ENCODE results near the gene YTHDF1.
A peak's percentile ranks its signal among the peaks of the same experiment; 100 is the strongest.
"Not testable (repeated sequence)": the region's sequence is repeated elsewhere in the genome, so short reads cannot be mapped to it uniquely, and the experiment has no call there.

The YTHDF1 gene
- long read RNA-seq, donor 1, partial matches to known transcripts, result 13 of 16 reads
- long read RNA-seq, donor 1, other reads (novel, unspliced or antisense), result 0 of 16 reads
- long read RNA-seq, donor 2, partial matches to known transcripts, result 14 of 18 reads
- long read RNA-seq, donor 2, other reads (novel, unspliced or antisense), result 0 of 18 reads
- long read RNA-seq, donor 3, partial matches to known transcripts, result 6 of 10 reads
- long read RNA-seq, donor 3, other reads (novel, unspliced or antisense), result 0 of 10 reads
- long read RNA-seq, donor 4, transcript YTHDF1-202 (5 exons, 3,301 nt), result major isoform, 6 of 25 reads
- long read RNA-seq, donor 4, partial matches to known transcripts, result 19 of 25 reads
- long read RNA-seq, donor 4, other reads (novel, unspliced or antisense), result 0 of 25 reads
- long read RNA-seq, donor 5, partial matches to known transcripts, result 0 of 3 reads
- long read RNA-seq, donor 5, other reads (novel, unspliced or antisense), result 0 of 3 reads
- long read RNA-seq, donor 6, transcript YTHDF1-202 (5 exons, 3,301 nt), result major isoform, 9 of 31 reads
- long read RNA-seq, donor 6, partial matches to known transcripts, result 21 of 31 reads
- long read RNA-seq, donor 6, other reads (novel, unspliced or antisense), result 0 of 31 reads
- long read RNA-seq, donor 7, transcript YTHDF1-202 (5 exons, 3,301 nt), result major isoform, 12 of 74 reads
- long read RNA-seq, donor 7, partial matches to known transcripts, result 62 of 74 reads
- long read RNA-seq, donor 7, other reads (novel, unspliced or antisense), result 0 of 74 reads
- long read RNA-seq, donor 8, transcript YTHDF1-202 (5 exons, 3,301 nt), result major isoform, 5 of 18 reads
- long read RNA-seq, donor 8, partial matches to known transcripts, result 13 of 18 reads
- long read RNA-seq, donor 8, other reads (novel, unspliced or antisense), result 0 of 18 reads

GRCh38 chr20:63216041-63216848 is at the start of gene YTHDF1:
YTHDF1 (minus strand) TSS chr20:63216131; CDS start chr20:63215892, 239 bp downstream.
- DNase-seq, result peak; percentile 88

- peak; percentile 67 for DNase-seq
Observed at GRCh38 chr20:63264519-63264918, 48.6 kb upstream of the YTHDF1 start.

DNA sequence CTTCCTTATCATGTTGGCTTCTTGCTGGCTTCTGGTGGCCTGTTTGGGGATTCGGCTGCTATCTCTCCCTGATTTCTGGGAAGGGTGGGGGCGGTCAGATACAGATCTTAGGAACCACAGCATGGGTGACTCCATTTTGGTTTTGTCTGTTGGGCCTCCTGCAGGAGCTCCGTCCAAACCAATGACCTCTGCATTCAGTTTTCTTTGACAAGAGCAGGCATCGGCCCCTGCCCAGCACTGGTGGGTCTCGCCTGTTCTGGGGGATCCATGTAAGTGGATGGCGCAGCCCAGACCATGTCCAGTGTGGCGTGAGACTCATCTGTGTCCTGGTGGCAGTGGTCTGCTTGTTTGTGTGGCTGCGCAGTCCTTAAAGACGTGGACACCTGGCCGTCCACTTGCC is 48.1 kb upstream of the YTHDF1 start:
- no peak for DNase-seq

DNA sequence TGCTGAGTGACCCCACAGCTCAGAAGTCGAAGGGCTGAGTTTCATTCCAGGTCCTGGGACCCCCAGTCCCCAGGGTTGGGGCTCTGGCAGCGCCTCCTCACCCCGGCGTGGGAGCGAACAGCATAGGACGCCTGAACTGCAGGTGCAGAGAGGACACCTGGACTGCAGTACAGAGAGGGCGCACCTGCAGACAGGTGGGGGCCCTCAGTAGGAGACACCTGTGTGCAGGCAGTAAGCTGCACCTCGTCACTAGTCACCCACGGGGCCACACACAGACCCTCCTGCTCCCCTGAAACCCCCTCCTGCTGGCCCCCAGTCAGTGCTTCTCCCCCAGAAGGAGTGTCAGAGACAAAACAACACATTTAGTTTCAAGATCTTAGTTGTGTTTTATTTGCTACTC is 46.9 kb upstream of the YTHDF1 start:
- DNase-seq, result no peak

DNA sequence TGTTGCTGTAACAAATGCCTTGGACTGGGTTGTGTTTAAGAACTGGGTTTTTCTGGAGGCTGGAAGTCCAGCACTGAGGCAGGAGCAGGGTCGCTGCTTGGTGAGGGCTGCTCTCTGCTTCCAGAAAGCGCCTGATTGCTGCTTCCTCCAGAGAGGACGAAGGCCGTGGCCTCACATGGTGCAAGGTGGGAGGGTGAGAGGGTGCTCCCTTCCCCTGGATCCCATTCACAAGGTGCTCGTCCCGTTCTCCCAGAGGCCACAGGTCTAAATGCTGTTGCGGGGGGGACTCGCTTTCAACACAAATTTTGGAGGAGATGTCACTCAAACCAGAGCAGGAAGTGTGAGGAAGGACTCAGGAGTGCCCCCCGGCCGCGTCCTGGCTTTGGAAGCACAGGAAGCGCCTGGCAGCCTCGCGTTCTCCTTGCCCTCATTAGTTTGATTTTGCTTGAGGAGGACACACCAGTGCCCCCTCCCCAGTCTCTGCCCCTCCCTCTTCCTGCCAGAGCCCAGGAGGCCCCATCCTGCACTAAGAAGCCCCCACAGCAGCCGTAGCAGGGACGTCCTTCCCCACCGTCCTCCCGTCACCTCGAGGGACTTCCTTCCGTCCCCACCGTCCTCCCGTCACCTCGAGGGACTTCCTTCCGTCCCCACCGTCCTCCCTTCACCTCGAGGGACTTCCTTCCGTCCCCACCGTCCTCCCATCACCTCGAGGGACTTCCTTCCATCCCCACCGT is 46.0 kb upstream of the YTHDF1 start:
- no peak for DNase-seq

DNA sequence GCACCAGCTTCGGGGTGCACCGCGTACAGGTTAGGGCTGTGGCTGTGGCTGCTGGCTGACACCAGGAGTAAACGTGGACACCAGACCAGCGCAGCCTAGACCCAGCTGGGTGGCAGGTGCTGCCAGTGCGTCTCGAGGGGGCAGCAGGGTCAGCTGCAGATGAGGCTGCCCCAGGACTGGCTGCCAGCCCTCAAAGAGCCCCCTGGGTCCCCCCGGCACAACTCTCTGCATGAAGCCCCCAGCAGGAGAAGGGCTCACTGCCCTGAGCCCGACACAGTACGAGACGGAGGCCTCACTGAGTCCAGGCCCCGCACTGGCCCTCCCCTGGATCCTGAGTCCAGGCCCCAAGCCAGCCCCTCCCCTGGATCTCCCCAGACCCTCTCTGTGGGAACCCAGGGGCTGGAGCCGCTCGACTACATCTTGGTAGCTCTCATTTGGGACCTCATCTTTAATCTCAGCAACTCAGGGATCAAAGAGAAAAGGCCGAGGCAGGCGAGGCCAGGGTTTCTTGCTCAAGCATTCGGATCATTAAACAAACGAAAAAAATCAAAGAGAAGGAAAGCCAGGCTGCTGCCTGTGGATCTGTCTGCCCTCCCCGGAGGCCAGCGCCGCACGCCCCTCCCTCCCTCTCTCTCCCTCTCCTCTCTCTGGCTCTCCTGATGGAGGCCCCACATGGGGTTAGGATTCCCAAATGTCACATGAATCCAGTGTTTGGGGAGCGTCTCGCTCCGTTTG is 45.3 kb upstream of the YTHDF1 start:
- peak; percentile 78 for DNase-seq

GRCh38 chr20:63260521-63260920 is 44.6 kb upstream of the YTHDF1 start:
- no peak for DNase-seq

- DNase-seq, result no peak
Observed at GRCh38 chr20:63259734-63260460, 44.0 kb upstream of the YTHDF1 start.

GRCh38 chr20:63258781-63259180 is 42.9 kb upstream of the YTHDF1 start:
- peak; percentile 37 for DNase-seq

- DNase-seq, result no peak
Observed at GRCh38 chr20:63257629-63258028, 41.7 kb upstream of the YTHDF1 start.

GRCh38 chr20:63256954-63257353 is 41.0 kb upstream of the YTHDF1 start:
- DNase-seq, result no peak

GRCh38 chr20:63255931-63256704 is 40.2 kb upstream of the YTHDF1 start:
- DNase-seq, result peak; percentile 13

DNA sequence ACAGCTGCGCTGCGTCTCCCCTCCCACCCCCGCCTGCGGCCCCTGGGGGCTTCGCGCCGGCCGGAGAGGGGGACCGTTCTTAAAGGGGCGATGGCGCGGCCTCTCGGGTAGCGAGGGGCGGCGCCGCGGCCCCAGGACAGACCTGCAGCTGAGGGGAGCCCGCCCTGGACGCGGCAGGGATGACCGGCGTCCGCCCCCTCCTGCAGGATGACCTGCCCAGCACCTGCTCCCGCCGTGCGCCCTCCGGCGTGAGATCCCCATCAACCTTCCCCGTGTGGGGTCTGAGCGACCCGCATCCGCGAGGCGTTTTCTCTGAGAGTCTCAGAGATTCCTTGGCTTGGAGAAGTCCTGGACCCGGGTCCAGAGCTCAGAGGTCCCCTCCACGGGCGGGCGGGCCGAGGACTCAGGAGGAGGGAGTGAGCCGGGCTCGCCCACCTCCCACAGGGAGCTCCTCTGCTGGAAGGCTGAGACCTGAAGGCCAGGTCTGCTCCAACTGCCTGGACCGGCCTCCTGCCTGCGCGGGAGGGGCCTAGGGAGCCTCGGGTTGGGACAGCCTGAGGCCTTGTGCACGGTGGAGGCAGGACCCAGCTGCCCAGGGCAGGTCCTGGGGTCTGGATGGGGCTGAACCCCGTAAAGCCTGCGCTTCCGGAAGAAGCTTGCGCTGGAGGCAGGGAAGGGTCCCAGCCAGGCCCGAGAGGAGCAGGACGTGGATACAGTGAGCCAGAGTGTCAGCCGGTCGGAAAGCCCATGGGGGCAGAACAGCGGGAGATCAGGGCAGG is 38.9 kb upstream of the YTHDF1 start:
- peak; percentile 83 for DNase-seq

DNA sequence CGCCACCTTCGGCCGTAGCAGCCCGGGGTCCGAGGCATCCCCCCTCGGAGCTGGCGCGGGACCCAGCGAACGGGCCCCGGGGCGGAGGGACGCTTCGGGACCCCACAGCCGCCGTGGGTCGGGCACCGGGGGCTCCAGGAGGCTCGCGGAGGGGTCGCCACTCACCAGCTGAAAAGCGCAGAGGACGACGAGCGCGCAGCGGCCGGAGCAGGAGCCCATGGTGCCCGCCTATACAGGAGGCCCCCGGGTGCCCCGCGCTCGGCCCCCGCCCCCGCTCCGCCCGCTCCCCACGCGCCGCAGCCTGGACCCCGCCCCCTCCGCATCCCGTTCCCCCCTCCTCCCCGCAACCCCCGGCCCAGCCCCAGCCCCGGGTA is 38.3 kb upstream of the YTHDF1 start, which contains the start of gene NKAIN4:
TSS of gene NKAIN4 (minus strand) at position 232 of the 374 bp plus-strand sequence. CDS start at position 219, 13 bp downstream.
- no peak for DNase-seq

GRCh38 chr20:63253438-63254231 is 37.7 kb upstream of the YTHDF1 start:
- peak; percentile 81 for DNase-seq

- DNase-seq, result no peak
Observed at GRCh38 chr20:63253065-63253437, 37.1 kb upstream of the YTHDF1 start.

DNA sequence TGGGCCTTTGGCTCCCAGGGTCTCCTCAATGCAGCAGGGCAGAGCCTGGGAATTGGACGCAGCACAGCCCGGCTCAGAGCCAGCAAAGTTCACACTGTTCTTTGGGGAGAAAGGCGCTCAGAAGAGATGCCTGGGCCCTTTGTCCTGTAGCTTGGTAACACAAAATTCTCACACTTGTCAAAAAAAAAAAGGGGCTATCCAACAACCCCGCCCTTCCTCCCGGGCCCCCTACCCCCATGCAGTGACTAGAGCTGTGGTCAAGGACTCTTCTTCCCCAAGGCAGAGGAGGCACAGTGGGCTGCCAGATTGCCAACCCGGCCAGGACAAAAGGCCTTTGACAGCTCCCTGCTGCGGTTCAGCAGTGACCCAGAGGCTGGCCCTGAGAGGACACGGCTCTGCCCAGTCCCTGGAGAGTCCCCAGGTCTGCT is 36.4 kb upstream of the YTHDF1 start:
- no peak for DNase-seq

- DNase-seq, result not testable (repeated sequence)
Observed at GRCh38 chr20:63251350-63251749, 35.4 kb upstream of the YTHDF1 start.

Data from right kidney (tissue), 9 donors.